GM12865 (cell line): ENCODE results near the gene GBA3.

Source experiments
- DNase-seq: peaks from one replicate; pipeline ENCODE4 v3.0.0; 2010; ENCODE audit warnings: low read depth
- H3K4me3 ChIP-seq: 2 replicates; pipeline ENCODE4 v1.5.1; 2011; ENCODE audit warnings: mild to moderate bottlenecking, low read depth, low read length, control low read depth
- CTCF ChIP-seq: IDR thresholded peaks from 2 replicates; pipeline ENCODE4 v1.5.1; 2011; ENCODE audit warnings: low read length, control low read depth, low read depth, inconsistent platforms; ENCODE audit not compliant: insufficient read depth; ENCODE audit errors: missing control alignments

The GBA3 gene

GRCh38 chr4:22733816-22734215, 41.1 kb downstream of the GBA3 start:
- H3K4me3 ChIP-seq, result no peak overlapping the region
- TF ChIP-seq CTCF, result no peak
- no peak for DNase-seq

GRCh38 chr4:22736912-22737311, 44.2 kb downstream of the GBA3 start:
- no peak for TF ChIP-seq CTCF
- H3K4me3 ChIP-seq, result no peak overlapping the region
- DNase-seq, result no peak

GRCh38 chr4:22739968-22740367, 47.2 kb downstream of the GBA3 start:
- no peak for DNase-seq

GRCh38 chr4:22741744-22742143, 49.0 kb downstream of the GBA3 start:
- no peak for DNase-seq
- no peak for TF ChIP-seq CTCF
- H3K4me3 ChIP-seq, result no peak overlapping the region

More at GRCh38 chr4:22739968-22740367, 47.2 kb downstream of the GBA3 start:
- H3K4me3 ChIP-seq, result no peak overlapping the region
- TF ChIP-seq CTCF, result no peak

- DNase-seq, result no peak
- TF ChIP-seq CTCF, result no peak
- H3K4me3 ChIP-seq, result no peak overlapping the region
These were observed 50.6 kb downstream of the GBA3 start for GRCh38 chr4:22743290-22743689.

- TF ChIP-seq CTCF, result no peak
- no peak for DNase-seq
- no peak overlapping the region for H3K4me3 ChIP-seq
These were observed 51.8 kb downstream of the GBA3 start for GRCh38 chr4:22744478-22745062.

GRCh38 chr4:22745234-22745633, 52.5 kb downstream of the GBA3 start:
- no peak for DNase-seq
- TF ChIP-seq CTCF, result no peak
- H3K4me3 ChIP-seq, result no peak overlapping the region
